HTR-8/SVneo (cell line): ENCODE results near the gene TLX1.
"Not testable (repeated sequence)": the region's sequence is repeated elsewhere in the genome, so short reads cannot be mapped to it uniquely, and the experiment has no call there.

Experiments
- DNase-seq: peaks from one replicate; pipeline ENCODE4 v3.0.0; 2011; ENCODE audit warnings: low spot score, mixed read lengths; ENCODE audit not compliant: insufficient read length
- FAIRE-seq: peaks from 2 replicates; lab custom pipeline; 2011; peaks lifted over from hg19 to GRCh38; lab: Jason Lieb, UNC

TLX1 gene

DNA sequence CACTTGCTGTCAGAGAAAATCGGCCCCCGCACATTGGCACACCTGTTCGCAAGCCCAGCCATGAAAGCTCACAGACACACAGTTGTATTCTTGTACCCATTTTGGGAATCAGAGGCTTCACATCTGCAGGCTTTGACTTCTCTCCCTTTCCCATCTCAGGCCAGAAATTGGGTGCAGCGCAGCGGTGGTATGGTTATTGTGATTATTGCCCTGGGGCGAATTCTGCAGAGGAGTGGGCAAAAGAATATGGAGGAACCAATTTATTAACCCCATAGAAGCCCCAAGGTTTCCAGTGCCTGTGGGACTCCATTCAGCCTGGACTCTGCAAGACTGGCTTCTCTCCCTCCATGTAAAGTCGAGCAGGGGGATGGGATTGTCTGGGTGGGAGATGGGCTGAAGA lies 14.0 kb downstream of the TLX1 start:
- DNase-seq (no peak), FAIRE-seq (no peak)

DNA sequence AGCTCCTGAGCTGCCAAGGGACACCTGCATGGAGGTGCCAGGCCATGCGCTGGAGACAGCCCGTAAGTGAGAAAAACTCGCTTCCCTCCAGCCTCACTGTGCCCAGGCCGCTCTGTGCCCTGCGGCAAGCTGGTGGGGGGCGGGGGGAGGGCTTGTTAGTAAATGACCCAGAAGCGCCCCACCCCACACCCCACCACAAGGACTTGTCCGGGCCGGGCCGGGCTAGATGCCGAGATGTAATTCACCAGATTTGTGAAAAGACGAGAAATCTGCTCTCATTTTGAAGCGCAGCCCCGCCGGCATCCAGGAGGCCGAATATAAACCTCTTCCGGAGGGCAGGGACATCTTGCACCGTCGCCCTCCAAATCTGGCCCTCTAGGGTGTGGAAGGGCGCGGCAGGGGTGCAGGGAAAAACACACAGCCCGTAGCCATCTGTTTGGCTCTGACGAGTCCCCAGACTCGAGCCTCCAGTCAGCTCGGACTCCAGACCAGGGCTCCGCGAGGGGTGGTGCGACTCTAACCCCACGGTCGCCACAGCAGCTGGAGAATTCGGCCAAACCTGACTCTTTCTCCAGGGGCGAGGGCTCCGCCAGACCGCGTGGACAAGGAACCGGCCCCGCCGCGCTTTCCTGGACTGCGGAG lies 14.8 kb downstream of the TLX1 start:
- DNase-seq, result no peak

DNA sequence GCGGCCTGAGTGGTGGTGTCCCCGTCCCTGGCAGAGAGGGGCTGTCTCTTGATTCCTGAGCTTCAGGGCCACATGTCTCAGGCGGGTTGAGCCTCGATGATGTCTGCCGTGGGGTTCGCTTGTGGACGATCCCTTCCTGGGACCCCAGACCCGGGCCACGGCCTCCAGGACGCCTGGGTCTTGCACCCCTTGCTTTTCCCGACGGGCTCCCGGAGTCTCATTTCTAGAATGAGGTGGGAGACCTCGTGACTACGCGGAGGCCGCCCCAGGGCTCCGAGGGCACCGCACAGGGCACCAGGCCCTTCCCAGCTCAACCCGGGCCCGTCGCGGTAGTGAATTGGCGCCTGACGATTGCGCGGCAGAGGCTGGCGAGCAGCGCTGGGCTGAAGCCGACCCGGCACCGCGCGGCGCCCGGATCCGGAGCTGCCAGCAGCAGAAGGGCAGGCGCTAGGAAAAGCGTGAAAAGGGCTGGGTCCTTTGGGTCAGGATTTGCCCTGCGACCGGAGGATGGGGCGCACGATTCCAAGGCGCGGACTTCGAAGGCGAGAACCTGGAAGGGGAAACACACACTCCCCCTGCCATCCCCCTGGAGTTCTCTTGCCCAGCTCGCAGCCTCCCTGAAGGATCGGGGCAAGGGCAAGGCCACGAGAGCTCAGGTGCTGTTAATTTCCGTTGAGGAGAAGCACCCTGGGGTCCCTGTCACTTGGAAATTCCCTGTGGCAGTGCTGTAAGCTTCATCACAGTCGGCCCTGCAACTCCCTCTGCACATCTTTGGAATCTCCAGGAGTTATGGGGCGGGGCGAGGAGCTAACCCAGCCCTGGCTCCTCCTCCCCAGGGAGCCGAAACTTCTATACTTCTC lies 15.5 kb downstream of the TLX1 start:
- no peak for DNase-seq
- no peak for FAIRE-seq

More for the DNA sequence above, 14.8 kb downstream of the TLX1 start:
- FAIRE-seq, result no peak

DNA sequence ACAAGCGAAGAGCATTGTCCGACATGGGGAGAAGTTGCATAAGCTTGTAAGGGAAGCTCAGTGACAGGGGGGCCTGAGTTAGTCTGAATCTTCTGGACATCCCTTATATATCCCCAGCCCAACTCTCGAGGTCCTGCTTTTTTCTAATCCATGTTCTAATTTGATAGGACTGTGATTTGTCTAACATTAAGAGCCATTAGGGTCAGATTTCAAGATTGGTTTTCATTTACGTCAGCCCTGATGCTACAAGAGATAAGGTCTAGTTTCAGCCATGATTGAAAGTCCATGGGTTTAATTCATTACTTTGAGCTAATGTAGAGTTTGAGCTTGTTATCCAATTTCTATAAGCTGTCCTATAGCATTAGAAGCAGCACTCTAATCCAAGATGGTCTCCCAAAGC lies 20.3 kb downstream of the TLX1 start:
- FAIRE-seq (no peak), DNase-seq (no peak)

DNA sequence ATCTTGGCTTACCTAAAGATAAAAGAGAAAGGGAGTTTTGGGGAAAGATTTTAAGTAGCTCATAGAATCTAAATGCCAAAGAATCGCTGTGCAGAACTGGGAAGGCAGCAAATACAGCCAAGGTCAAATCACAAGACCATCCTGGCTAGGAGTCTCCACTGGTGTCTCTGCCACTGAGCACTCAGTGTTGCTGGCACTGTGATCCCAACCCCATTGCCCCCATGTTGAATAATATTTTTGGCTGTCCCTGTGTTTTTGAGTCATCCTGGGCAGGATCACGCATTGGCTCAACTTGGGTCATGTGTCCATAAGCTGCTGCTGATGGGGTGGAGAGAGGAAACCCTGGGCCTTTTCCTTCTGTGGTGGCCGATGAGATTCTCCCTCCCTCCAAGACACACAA lies 21.2 kb downstream of the TLX1 start:
- no peak for DNase-seq
- no peak for FAIRE-seq

DNA sequence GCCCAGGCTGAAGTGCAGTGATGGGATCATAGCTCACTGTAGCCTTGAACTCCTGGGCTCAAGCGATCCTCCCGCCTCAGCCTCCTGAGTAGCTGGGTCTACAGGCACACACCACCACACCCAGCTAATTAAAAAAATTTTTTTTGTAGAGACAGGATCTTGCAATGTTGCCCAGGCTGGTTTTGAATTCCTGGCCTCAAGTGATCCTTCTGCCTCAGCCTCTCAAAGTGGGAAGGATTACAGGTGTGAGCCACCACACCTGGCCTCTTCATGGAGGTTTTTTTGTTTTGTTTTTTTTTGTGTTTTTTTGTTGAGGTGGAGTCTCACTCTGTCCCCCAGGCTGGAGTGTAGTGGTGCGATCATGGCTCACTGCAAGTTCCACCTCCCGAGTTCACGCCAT lies 23.4 kb downstream of the TLX1 start:
- FAIRE-seq, result not testable (repeated sequence)

DNA sequence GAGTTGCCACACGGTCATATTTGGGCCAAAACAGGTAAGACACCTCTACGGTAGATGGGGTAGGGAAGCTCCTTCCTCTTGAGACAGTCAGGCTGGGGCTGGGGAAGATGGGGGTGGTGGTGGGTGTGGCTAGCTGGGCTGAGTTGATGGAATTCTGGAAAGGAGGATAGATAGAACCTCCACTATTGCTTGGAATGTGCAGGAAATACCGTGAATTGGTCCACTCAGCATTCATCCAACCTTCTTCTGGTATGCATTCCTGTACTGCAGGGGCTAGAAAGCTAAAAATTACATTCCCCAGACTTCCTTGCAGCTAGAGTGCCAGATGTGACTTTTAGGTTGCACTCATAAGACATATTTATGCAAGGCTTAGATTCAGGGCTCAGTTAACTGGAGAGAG lies 24.8 kb downstream of the TLX1 start:
- FAIRE-seq (no peak), DNase-seq (no peak)

More for the DNA sequence above, 23.4 kb downstream of the TLX1 start:
- not testable (repeated sequence) for DNase-seq

DNA sequence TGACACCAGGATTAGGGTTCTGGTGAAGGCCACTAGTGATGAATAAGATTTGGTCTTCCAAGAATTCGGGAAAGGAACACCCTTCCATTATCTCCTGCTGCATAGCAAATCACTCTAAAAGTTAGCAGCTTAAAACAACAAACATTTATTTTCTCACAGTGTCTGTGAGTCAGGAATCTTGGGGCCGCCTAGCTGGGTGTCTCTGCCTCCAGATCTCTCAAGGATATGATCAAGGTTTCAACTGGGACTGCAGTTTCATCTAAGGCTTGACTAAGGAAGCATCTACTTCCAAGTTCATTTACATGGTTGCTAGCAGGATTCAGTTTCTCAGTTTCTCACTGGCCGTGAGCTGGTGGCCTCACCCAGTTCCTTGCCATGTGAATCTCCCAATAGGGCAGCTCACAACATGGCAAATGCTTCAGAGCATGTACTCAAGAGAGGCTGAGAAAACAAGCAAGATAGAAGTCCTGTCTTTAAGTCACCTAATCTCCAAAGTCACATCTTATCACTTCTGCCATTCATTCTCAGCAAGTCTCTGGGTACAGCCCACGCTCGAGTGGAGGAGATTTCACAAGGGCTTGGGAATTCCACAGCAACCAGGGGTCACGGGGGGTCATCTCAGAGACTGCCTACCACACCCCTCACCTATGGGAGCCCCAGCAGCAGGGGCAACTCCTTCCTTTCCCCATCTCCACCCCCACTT lies 26.8 kb downstream of the TLX1 start:
- no peak for FAIRE-seq

DNA sequence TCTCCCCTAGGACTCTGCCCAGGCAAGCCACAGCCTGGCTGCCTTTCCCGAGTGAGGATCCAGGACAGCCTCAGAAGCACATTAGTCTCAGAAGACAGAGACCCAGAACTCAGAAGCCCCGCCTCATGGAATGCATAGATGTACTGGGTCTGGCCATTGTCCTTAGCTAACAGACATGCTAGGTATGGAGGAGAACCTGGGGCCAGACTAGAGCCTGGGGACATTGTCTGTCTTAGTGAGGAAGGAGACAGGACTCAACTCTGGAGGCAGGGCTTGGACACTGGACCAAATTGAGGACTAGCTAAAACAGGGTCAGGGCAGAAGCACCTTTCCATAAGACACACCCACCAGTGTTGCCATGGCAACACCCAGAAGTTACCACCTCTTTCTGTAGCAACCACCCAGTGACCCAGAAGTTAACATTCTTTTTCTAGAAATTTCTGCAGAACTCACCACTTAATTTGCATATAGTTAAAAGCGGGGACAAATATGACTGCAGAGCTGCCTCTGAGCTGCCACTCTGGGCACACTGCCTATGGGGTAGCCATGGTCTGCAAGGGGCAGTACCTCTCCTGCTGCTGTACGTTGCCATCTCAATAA lies 27.5 kb downstream of the TLX1 start:
- DNase-seq (no peak), FAIRE-seq (no peak)

More for the DNA sequence above, 26.8 kb downstream of the TLX1 start:
- no peak for DNase-seq

DNA sequence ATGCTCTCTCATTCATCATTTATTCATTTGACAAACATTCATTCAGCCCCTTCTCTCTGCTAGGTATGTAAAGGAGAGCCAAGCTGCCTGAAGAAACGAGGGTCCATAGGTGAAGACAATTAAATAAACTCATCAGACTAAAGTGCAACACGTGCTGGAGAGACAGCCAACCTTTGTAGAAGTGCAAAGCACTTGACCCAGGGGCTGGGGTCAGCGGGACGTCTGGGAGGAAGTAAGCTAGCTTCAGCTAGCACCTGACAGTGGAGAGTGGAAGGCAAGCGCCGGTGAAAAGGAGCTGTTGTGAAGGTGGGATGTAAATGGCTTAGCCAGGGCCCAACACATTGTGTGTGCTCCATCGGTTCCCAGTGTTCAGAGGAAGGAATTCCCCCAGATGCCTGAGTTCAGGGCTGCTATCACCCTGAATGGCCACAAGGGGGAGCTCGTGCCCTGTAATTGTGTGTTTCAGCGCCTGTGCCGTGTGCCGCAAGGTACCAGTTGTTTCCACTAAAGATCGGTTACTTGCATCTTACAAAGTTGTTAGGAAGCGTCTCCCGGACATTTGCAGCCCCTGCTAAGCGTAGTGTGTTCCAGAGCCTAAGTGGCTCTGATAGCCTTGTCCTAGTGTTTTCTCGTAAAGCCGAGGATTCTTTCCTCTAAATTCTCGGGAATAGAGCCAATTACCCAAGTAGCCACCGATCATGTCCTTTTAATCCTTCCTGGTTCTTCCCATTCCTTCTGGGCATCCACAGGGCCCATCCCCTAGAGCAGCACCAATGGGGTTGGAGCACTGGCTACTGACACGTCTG lies 30.6 kb downstream of the TLX1 start:
- FAIRE-seq (peak; percentile 88), DNase-seq (peak; percentile 80)

DNA sequence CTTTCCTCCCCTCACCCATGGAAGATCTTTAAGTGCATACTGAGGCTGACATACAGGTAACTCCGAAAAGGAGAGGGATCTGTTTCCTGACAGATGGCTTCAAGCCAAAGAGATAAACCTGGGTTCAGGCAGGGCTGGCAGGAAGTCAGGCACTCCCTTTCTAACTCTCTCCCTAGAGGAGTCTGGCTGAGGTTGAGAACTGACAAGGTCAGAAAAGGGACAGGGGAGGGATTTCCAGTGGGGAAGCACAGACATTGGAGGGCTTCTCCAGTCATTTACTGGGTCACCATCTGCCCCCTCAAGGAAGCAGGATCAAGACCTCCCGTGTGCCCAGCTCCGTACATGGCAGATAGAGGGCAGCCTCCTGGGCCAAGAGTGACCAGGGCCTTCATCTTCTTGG lies 31.6 kb downstream of the TLX1 start:
- FAIRE-seq (no peak), DNase-seq (no peak)

DNA sequence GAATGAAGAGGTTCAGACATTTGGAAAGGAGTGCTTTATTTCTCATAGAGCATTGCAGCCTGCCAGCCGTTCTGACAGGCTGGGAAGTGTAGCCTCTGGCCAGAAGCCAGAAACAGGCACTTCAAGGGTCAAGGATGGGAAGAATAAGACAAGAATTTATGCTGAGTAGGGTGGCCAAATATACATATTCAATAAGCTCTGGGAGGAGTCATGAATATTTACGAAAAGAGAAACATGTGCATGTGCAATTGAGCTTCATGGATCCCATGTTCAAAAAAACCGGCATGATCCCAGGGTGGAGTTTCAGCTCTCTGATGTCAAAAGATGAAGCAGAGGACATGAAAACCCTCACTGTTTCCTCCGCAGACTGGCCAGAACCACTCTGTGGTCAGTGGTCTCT lies 32.9 kb downstream of the TLX1 start:
- FAIRE-seq (no peak), DNase-seq (no peak)

DNA sequence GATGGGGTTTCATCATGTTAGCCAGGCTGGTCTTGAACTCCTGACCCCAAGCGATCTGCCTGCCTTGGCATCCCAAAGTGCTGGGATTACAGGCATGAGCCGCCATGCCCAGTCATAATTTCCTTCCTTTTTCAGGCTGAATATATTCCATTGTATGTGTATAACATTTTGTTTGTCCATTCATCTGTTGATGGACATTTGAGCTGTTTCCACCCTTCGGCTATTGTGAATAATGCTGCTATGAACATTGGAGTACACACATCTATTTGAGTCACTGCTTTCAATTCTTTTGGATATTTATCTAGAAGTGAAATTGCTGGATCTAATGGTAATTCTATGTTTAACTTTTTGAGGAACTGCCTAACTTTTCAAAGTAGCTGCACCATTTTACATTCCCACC lies 34.6 kb downstream of the TLX1 start:
- no peak for DNase-seq
- no peak for FAIRE-seq

DNA sequence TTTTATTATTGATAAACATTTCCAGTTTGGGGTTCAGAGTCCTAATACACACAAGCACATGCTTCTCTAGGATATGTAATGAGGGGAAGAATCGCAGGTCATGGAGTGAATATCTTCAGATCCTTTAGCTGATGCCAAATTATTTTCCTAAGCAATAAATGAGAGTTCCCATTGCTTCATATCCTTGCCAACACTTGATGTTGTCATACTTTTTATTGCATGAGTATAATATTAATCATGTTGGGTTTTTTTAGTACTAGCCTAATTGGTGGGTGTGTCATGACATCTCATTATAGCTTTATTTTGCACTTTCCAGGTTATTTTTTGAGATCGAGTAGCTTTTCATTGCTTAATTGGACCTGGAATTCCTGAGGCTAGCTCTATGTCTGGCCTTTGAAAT lies 35.3 kb downstream of the TLX1 start:
- FAIRE-seq, result no peak
- no peak for DNase-seq

DNA sequence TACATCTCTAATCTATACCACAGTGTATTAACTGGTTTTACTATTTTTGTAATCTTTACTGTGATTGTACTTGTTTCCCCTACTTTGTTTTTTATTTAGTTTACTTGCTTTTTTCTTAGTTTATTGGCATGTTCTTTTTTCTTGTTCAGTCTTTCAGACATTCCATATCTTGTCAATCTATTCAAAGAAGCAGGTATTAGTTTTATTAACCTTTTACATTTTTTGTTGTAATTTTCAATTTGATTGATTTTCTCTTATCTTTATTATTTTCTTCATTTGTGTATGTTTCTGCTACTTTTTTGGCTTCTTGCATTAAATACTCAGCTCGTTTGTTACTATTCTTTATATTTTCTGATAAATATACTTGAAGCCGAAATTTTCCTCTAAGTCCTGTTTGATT lies 41.6 kb downstream of the TLX1 start:
- FAIRE-seq, result no peak

DNA sequence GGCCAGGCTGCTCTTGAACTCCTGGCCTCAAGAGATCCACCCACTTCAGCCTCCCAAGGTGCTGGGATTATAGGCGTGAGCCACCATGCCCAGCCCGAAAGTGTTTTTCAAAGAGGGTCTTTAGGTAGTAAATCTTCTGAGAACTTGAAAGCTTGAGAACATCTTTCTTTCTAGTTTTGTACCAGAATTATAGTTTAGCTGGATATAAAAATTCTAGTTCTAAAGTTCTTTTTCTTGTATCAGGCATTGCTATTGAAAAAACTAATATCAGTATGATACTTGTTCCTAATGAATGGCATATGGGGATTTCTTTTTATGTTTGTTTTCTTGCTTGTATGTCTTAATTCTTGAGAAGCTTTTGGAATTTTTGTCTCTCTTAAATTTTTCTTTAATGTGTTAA lies 43.2 kb downstream of the TLX1 start:
- DNase-seq (no peak), FAIRE-seq (no peak)

More for the DNA sequence above, 41.6 kb downstream of the TLX1 start:
- no peak for DNase-seq

DNA sequence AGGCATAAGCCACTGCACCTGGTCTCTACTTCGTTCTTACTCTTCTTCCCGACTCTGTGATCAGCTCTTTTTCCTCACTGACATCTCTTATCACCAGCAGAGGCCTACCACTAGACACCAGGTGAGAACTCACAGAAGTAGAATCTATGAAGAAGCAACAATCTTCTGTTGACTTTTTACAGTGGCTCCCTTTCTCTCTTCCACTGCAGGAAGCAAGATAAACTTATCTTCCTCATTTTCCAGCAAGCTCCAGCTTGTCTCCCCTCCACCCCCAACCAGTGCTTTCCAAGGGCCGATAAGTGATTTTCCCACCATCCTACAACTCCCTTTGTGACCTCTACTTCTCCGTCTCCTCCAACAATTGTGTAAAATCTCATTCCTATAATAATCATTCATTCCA lies 45.5 kb downstream of the TLX1 start:
- FAIRE-seq, result no peak
- no peak for DNase-seq

DNA sequence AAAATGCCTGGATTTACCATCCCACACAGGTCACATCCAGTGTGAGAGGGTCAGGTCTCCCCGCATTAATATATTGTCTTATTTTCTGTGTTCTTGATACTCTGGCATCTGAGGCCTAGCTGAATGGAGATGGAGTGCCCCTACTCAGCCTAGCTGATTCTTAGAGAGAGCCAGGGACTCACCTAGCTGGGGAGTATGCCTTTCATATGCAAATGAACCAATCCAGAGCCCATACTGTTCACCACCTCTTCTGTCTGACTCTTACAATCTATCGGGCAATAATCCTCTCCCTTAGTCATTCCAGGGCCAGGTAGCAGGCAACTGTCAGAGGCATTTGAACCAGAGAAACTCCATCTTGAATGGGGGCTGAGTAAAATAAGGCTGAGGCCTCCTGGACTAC lies 51.8 kb downstream of the TLX1 start:
- FAIRE-seq (no peak), DNase-seq (no peak)

DNA sequence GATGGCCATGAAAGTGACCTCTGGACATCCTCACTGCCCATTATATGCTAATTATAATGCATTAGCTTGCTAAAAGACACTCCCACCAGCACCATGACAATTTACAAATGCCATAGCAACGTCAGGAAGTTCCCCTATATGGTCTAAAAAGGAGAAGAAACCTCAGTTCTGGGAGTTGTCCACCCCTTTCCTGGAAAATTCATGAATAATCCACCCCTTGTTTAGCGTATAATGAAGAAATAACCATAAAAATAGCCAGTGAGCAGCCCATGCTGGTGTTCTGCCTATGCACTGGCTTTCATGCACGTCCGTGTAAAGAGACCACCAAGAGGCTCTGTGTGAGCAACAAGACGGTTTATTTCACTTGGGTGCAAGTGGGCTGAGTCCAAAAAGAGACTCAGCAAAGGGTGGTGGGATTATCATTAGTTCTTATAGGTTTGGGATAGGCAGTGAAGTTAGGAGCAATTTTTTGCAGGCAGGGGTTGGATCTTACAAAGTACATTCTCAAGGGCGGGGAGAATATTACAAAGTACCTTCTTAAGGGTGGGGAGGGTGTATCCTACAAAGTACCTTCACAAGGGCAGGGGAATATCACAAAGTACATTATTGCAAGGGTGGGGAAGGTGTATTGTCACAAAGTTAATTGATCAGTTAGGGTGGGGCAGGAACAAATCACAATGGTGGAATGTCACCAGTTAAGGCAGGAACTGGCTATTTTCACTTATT lies 52.5 kb downstream of the TLX1 start:
- FAIRE-seq, result no peak

More for the DNA sequence above, 52.5 kb downstream of the TLX1 start:
- DNase-seq, result no peak
